NB4 (cell line): ENCODE data around the gene GPR137B.

Experiments
- CTCF ChIP-seq: IDR thresholded peaks from one replicate; pipeline ENCODE4 v1.5.1; 2012; ENCODE audit warnings: low read depth, low read length
- POLR2A ChIP-seq: IDR thresholded peaks from 2 replicates; pipeline ENCODE4 v1.6.1; 2011; ENCODE audit warnings: mild to moderate bottlenecking; ENCODE audit not compliant: insufficient read length; ENCODE audit errors: extremely low read depth
- TF ChIP-seq, protein P1 (sequence below): IDR thresholded peaks from 2 replicates; pipeline ENCODE4 v1.6.1; 2011; ENCODE audit warnings: low read depth, low read length

DNA sequence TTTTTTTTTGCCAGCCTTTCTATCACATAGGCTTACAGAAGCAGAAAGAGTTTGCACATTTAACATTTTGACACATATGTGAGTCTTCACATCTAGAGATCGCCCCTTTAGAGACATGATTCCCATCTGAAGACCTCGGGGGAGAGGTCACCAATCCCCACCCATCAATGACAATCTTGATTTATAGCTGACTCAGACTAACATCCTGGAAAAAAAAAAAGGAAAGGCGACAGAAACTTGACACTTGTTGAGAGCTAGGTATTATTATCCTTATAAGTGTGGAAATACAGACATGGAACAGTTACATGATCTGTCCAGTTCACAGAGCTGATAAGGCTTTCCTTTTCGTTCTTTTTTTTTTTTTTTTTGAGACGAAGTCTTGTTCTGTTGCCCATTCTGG, 49.4 kb upstream of the GPR137B start:
- no peak for TF ChIP-seq CTCF
- TF ChIP-seq, protein P1, sequence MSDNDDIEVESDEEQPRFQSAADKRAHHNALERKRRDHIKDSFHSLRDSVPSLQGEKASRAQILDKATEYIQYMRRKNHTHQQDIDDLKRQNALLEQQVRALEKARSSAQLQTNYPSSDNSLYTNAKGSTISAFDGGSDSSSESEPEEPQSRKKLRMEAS, result no peak
- no peak for TF ChIP-seq POLR2A
